HEK293 (cell line): ENCODE results near the gene ANTXR1.

Experiments used
- CTCF ChIP-seq: fragments of 450-650 bp; formaldehyde crosslinking; IDR thresholded peaks from 2 replicates; pipeline ENCODE4 v1.5.1; 2016; ENCODE audit warnings: missing biosample characterization, missing genetic modification characterization
- GLI4 ChIP-seq: fragments of 450-650 bp; formaldehyde crosslinking; IDR thresholded peaks from 2 replicates; pipeline ENCODE4 v1.5.1; 2016; ENCODE audit warnings: missing biosample characterization, missing genetic modification characterization
- KLF16 ChIP-seq: fragments of 450-650 bp; formaldehyde crosslinking; IDR thresholded peaks from 2 replicates; pipeline ENCODE4 v1.5.1; 2017; ENCODE audit warnings: missing biosample characterization, missing genetic modification characterization
- PRDM10 ChIP-seq: fragments of 450-650 bp; formaldehyde crosslinking; IDR thresholded peaks from 2 replicates; pipeline ENCODE4 v1.5.1; 2016; ENCODE audit warnings: missing biosample characterization, missing genetic modification characterization
- SALL2 ChIP-seq: fragments of 450-650 bp; formaldehyde crosslinking; IDR thresholded peaks from 2 replicates; pipeline ENCODE4 v1.5.0; 2017; ENCODE audit warnings: missing biosample characterization, mild to moderate bottlenecking, missing genetic modification characterization, borderline replicate concordance
- SCRT1 ChIP-seq: fragments of 450-650 bp; formaldehyde crosslinking; IDR thresholded peaks from 2 replicates; pipeline ENCODE4 v1.5.1; 2016; ENCODE audit warnings: missing biosample characterization, missing genetic modification characterization, borderline replicate concordance
- ZBTB11 ChIP-seq: fragments of 450-650 bp; formaldehyde crosslinking; conservative IDR thresholded peaks from 2 replicates; pipeline ENCODE4 v1.5.1; 2016; ENCODE audit warnings: low read depth, missing biosample characterization, missing genetic modification characterization
- ZNF239 ChIP-seq: fragments of 450-650 bp; formaldehyde crosslinking; IDR thresholded peaks from 2 replicates; pipeline ENCODE4 v1.5.1; 2016; ENCODE audit warnings: missing biosample characterization, missing genetic modification characterization
- ZNF280C ChIP-seq: fragments of 450-650 bp; formaldehyde crosslinking; IDR thresholded peaks from 2 replicates; pipeline ENCODE4 v1.5.1; 2016; ENCODE audit warnings: missing biosample characterization, missing genetic modification characterization
- ZNF302 ChIP-seq: fragments of 450-650 bp; formaldehyde crosslinking; IDR thresholded peaks from 2 replicates; pipeline ENCODE4 v1.5.1; 2016; ENCODE audit warnings: missing biosample characterization, missing genetic modification characterization, low read depth
- ZNF37A ChIP-seq: fragments of 450-650 bp; IDR thresholded peaks from 2 replicates; pipeline ENCODE4 v1.5.1; 2018; ENCODE audit warnings: missing biosample characterization, missing genetic modification characterization
- ZNF529 ChIP-seq: fragments of 450-650 bp; formaldehyde crosslinking; IDR thresholded peaks from 2 replicates; pipeline ENCODE4 v1.5.1; 2017; ENCODE audit warnings: missing genetic modification characterization, missing biosample characterization; ENCODE audit not compliant: insufficient replicate concordance
- ZNF626 ChIP-seq: fragments of 450-650 bp; sonication (Bioruptor Pico); formaldehyde crosslinking; IDR thresholded peaks from 2 replicates; pipeline ENCODE4 v1.5.1; 2018; ENCODE audit warnings: missing biosample characterization, missing genetic modification characterization, inconsistent platforms
- ZSCAN30 ChIP-seq: fragments of 450-650 bp; IDR thresholded peaks from 2 replicates; pipeline ENCODE4 v1.5.1; 2018; ENCODE audit warnings: missing biosample characterization, mild to moderate bottlenecking, missing genetic modification characterization, moderate library complexity

GRCh38 chr2:69166812-69167468 is 154.0 kb downstream of the ANTXR1 start:
- TF ChIP-seq CTCF (tag by site-specific recombination) (no peak), GLI4 (tag by site-specific recombination) (no peak), ZNF37A (tag by site-specific recombination) (no peak), KLF16 (tag by site-specific recombination) (no peak), ZNF302 (tag by site-specific recombination) (no peak), ZBTB11 (tag by site-specific recombination) (no peak), ZNF280C (tag by site-specific recombination) (no peak), SALL2 (tag by site-specific recombination) (no peak), ZNF529 (no peak), ZNF626 (tag by site-specific recombination) (no peak), ZSCAN30 (no peak), ZNF239 (tag by site-specific recombination) (no peak), SCRT1 (tag by site-specific recombination) (no peak), PRDM10 (tag by site-specific recombination) (no peak)
